Neutrophil (primary cell): ENCODE data around the gene MTCL3.

Experiments used
- H3K27ac ChIP-seq: fragments of 200-600 bp; sonication (generic); 2 replicates; pipeline ENCODE4 v1.5.1; 2016; ENCODE audit warnings: mild to moderate bottlenecking, moderate library complexity
- H3K27me3 ChIP-seq: fragments of 200-600 bp; sonication (generic); 2 replicates; pipeline ENCODE4 v1.6.0; 2016; ENCODE audit warnings: mild to moderate bottlenecking
- H3K36me3 ChIP-seq: fragments of 200-600 bp; sonication (generic); 2 replicates; pipeline ENCODE4 v1.5.1; 2017
- H3K4me1 ChIP-seq, 2 experiments: fragments of 200-600 bp in 1 of 2; sonication (generic) in 1 of 2; 1 replicate in 1 of 2; 2 replicates in 1 of 2; pipeline versions ENCODE4 v1.5.1 to v1.6.1; 2013 to 2016; ENCODE audit warnings: low read depth in 1 of 2, low read length in 1 of 2, mild to moderate bottlenecking in 1 of 2, moderate library complexity in 1 of 2; ENCODE audit not compliant: control insufficient read depth in 1 of 2, insufficient read depth in 1 of 2
- H3K4me3 ChIP-seq, 2 experiments: fragments of 200-600 bp in 1 of 2; sonication (generic) in 1 of 2; 1 replicate in 1 of 2; 2 replicates in 1 of 2; pipeline ENCODE4 v1.5.1; 2013 to 2016; ENCODE audit warnings: low read depth in 1 of 2, low read length in 1 of 2, mild to moderate bottlenecking in 1 of 2, moderate library complexity in 1 of 2
- H3K9me3 ChIP-seq: fragments of 200-600 bp; sonication (generic); 2 replicates; pipeline ENCODE4 v1.5.1; 2016
- TF ChIP-seq, protein P1 (sequence below): fragments of 200-600 bp; sonication (generic); IDR thresholded peaks from 2 replicates; pipeline ENCODE4 v1.5.1; 2016; ENCODE audit warnings: antibody characterized with exemption

MTCL3 gene

DNA sequence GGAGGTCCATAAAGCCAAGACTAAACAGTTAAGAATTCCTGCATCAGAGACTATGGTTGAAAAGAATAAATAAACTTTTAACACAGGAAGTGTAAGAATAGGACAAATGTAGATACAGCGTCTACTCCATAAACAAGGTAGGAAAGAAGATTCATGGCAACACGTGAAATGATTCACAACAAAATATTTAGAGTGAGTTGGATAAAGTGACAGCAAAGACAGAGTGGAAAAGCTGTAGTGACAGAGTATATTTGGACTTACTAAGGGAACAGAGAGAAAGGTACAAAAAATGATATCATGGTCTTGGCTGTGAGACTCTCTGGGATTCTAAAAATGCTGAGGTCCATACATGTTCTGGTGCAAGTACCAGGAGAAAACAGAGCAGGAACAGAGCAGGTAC lies 38.0 kb downstream of the MTCL3 start:
- Histone ChIP-seq H3K4me1 (no peaks in the 10 kb centered on the region), H3K4me3 (no peak overlapping the region), H3K27ac (no peak overlapping the region), H3K9me3 (no peaks in the 10 kb centered on the region), H3K27me3 (peaks cover 9% of the 10 kb centered on the region), H3K36me3 (no peaks in the 10 kb centered on the region)
- TF ChIP-seq, protein P1, sequence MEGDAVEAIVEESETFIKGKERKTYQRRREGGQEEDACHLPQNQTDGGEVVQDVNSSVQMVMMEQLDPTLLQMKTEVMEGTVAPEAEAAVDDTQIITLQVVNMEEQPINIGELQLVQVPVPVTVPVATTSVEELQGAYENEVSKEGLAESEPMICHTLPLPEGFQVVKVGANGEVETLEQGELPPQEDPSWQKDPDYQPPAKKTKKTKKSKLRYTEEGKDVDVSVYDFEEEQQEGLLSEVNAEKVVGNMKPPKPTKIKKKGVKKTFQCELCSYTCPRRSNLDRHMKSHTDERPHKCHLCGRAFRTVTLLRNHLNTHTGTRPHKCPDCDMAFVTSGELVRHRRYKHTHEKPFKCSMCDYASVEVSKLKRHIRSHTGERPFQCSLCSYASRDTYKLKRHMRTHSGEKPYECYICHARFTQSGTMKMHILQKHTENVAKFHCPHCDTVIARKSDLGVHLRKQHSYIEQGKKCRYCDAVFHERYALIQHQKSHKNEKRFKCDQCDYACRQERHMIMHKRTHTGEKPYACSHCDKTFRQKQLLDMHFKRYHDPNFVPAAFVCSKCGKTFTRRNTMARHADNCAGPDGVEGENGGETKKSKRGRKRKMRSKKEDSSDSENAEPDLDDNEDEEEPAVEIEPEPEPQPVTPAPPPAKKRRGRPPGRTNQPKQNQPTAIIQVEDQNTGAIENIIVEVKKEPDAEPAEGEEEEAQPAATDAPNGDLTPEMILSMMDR: no peak

DNA sequence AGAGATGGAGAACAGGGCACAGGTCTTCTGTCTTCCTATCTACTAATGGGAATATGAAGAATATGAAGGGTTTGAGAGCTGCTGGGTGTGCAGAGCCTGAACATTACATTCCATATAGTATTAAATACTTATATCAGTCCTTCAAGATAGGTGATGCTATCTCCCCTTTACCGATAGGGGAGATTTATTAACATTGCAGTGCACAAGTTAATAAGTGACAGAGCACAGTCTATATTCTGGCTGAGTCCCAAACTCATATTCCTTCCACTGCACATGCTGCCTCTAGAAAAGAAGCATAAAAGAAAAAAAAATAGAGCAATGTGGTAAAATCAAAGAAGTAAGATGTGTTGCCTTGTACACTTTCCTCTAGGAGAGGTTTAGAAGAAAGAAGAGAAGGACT lies 41.5 kb downstream of the MTCL3 start:
- TF ChIP-seq, protein P1: no peak
- Histone ChIP-seq H3K4me3 (no peak overlapping the region), H3K27ac (no peak overlapping the region), H3K4me1 (no peaks in the 10 kb centered on the region), H3K9me3 (no peaks in the 10 kb centered on the region), H3K36me3 (no peaks in the 10 kb centered on the region), H3K27me3 (peaks cover 31% of the 10 kb centered on the region)

DNA sequence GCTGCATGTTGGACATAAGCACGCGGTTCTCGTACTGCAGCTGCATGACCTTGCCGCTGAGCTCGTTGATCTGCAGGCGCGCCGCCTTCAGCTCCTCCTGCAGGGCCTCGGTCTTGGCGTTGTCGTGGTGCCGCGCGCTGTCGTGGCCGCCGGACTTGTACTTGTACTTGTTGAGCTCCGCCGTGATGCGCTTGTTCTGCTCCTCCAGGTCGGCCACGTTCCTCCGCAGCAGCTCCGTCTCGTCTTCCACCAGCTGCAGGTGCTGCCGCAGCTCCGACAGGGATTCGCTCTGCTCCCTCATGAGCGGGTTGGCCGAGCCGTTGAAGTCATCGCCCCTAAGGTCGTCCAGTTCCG lies 43.3 kb downstream of the MTCL3 start:
- H3K4me3 ChIP-seq: no peak overlapping the region
- no peaks in the 10 kb centered on the region for H3K36me3 ChIP-seq
- H3K27me3 ChIP-seq: peaks cover 38% of the 10 kb centered on the region
- TF ChIP-seq, protein P1: no peak
- no peaks in the 10 kb centered on the region for H3K4me1 ChIP-seq
- no peaks in the 10 kb centered on the region for H3K9me3 ChIP-seq
- H3K27ac ChIP-seq: no peak overlapping the region

DNA sequence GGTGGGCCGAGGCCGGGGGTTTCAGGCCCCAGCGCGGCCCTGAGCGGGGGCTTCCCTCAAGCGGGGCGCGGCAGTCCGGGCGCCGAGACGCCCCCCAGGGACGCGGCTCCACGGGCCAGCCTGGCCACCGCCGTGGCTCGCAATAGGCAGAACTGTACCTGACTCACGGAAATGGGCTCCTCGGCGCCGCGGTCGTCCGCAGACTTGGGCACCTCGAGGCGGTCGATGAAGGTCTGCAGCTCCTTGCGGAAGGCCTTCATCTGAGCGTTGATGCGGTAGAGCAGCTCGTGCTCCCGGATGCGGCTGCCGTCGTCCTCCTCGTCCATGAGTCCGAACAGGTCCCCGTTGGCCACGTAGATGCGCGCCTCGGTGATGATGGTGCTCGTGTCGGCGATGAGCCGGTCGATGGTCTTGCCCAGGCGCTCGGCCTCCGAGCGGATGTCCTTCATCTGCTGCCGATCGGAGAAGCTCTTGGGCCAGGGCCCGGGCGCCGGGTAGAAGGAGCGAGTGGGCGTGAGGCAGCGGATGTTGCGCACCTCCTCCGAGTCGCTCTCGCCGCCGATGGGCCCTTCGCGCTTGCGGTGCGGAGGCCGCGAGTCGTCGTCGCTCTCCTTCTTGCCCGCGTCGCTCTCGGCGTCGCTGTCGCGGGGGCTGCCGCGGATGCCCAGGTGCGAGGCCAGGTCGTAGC lies 43.9 kb downstream of the MTCL3 start:
- TF ChIP-seq, protein P1: no peak
- no peak overlapping the region for H3K27ac ChIP-seq
- H3K36me3 ChIP-seq: no peaks in the 10 kb centered on the region
- H3K9me3 ChIP-seq: no peaks in the 10 kb centered on the region
- H3K4me1 ChIP-seq: no peaks in the 10 kb centered on the region
- H3K4me3 ChIP-seq: no peak overlapping the region
- H3K27me3 ChIP-seq: peaks cover 38% of the 10 kb centered on the region

DNA sequence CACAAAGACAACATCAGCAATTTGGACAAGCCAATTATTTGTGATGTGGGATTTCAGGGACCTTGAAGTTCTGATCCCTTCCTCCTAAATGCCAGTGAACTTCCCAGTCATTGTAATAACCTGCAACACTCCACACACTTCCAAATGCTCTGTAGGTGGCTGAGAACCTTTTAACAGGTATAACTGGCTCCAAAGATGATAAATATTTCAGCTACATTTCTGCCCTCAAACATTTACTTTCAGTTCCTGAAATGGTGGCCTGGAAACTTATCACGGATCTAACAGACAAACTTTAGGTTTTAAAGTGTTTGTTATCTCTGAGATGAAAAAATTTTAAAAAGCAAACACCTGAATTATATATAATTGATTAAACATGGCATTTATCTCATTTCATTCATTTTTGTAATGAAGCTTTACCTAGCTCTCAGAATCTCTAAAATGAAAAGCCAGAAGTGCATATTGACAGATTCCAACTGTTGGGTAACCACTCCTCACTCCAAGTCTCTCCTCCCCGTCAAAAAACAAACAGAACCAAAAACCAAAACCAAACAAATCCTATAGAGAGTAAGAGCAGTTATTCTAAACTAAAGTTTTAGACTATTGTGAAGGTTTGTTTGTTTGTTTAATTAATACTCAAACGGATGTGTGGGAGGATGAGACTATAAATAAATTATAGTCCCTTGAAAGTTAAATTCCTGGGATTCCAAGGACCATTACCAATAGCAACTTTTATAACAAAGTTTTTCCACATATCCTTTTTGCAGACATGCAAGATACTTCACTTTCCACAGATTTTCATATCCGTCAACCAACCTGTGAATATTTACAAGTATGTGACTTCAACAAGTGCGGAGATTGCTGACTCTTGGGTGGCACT lies 47.5 kb downstream of the MTCL3 start:
- Histone ChIP-seq H3K27ac (no peak overlapping the region), H3K9me3 (no peaks in the 10 kb centered on the region), H3K4me3 (no peak overlapping the region), H3K27me3 (peaks cover 35% of the 10 kb centered on the region), H3K36me3 (no peaks in the 10 kb centered on the region), H3K4me1 (no peaks in the 10 kb centered on the region)
- TF ChIP-seq, protein P1: no peak
